Stimulated activated CD4-positive, alpha-beta T cell treated with anti-CD3 and anti-CD28 coated beads, Interleukin-2, amount 100 ng/mL, for 4 hours (primary cell): ENCODE data around the gene NANOS1.

ENCODE experiments used
- DNase-seq: peaks from one replicate; pipeline ENCODE4 v3.0.0-alpha.2; 2020; ENCODE audit warnings: low read depth

NANOS1 gene

DNA sequence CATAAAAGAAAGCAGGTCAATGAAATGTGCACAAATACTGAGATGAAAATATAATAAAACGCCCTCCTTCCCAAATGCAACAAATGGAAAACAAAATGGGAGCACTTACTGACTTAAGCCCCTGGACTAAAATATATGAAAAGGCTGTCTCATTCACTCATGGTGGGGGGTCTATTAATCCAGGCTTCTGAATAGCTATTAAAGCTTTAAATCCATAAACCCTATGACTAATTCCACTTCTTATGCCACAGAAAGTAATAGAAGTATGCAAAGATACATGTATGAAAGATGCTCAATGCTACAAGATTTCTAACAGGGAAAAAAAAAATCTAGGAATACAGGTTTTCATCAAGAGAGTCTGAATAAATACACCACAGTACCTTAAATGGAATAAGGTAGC lies 30.6 kb downstream of the NANOS1 start:
- no peak for DNase-seq

DNA sequence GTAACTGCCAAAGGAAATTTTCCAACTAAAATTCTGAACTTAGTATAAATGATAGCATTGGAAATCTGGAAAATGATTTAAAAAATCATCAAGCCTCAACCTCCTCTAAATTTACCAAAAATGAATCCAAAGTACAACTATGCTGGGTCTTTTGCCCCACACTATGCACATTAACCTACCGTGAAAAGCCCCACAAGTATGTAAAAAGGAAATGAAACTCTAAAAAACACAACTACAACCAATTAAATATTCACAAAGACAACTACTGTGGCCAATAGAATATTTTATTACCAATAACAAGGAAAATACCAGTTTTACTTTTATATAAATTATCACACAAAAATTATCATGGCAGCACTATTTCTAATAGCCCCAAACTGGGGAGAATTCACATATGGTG lies 31.8 kb downstream of the NANOS1 start:
- no peak for DNase-seq

DNA sequence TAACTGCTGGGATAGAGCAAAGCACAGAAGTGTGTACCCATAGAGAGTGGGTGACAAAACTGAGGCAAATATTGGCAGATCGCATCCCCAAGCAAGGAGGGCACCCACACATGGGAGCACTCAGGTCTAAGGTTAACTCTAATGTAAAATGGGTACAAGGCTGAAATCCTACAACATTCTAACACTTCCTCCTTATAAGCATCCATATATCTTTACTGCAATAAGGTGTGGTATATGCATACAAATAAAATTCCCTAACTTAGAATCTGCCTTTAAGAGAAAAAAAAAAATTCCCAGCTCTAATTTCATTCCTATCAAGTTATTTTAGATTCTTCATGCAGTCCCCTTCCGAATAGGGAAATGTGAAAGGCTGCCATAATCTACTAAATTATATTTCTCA lies 32.4 kb downstream of the NANOS1 start:
- no peak for DNase-seq

DNA sequence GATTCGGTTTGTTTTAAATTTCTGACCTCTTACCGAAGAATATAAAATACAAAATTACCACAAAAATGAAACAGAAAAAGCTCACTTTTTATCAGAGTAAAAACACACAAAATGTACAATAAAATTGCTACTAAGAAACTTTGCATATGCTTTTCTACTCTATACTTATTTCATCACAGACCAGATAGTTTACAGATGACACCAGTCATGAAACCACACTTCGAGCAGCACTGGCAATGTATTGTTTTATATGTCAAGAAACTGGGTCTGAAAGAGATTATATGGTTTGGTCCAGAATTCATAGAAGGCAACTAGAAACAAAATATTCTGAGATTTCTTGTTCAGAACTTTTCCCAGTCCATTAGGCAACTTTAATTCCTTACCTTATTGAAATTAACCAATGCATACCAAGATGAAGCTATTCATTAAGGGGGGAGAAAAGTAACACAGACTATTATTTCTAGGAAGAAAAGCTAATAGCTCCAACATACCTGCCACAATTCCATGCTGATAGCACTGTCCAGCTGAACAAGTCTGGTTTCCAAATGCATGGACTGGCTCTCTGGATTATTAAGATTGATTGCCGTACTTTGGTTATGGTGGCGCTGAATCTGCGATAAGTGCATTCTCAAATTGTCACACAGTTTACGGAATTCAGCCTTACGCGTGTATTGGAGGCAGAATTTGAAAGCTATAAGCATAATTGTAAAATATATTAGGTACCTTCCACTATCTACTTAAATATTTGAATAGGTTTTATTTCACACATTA lies 41.1 kb downstream of the NANOS1 start:
- DNase-seq = no peak

DNA sequence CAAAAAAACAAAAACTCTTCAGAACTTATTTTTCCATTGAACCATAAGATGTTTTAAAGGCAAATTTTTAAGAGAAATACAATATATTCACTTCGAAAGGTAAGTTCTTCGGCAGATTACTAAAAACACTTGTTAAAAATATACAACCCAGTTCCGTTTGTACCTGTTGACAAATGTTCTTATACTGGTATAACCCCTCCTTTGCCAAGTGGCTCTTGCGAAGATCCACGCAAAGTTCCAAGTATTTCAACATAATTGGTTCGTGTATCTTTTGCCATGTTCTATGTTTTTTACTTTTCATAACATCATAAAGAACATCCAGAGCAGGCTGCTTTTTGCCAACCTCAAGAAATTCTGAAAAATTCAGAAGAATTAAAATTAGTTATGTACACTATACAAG lies 44.1 kb downstream of the NANOS1 start:
- DNase-seq = no peak

DNA sequence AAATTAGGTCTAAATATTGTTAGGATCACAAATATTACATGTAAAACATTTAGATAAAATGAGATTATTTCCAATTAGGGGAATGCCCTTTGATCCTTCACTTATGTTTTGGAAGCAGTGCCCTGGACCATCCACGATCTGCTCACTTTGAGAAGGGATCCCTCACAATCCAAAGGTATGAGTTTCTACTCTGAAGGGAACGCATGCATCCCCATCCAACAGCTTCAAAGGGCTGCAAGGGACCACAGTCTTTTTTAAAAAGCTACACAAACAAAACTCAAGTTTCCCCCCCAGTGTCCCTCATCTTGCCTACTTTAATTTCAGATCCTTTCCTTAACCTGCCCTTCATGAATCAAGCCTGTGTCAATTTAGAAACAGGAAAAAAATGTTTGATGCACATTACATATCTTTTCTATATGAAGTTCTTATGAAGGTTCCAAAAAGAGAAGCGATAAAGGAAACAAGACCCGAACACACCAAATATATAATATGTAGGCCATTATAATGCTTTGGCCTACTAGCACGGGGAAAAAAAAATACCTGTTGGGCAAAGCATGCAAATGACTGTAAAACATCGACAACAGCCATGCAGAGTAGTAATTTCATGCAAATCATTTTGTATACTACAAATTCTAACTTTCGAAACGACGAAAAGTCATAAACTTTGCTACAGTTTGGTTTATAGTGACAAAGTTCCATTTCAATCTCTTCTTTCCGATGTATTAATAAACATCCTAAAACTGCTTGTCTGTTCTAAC lies 49.1 kb downstream of the NANOS1 start:
- no peak for DNase-seq

DNA sequence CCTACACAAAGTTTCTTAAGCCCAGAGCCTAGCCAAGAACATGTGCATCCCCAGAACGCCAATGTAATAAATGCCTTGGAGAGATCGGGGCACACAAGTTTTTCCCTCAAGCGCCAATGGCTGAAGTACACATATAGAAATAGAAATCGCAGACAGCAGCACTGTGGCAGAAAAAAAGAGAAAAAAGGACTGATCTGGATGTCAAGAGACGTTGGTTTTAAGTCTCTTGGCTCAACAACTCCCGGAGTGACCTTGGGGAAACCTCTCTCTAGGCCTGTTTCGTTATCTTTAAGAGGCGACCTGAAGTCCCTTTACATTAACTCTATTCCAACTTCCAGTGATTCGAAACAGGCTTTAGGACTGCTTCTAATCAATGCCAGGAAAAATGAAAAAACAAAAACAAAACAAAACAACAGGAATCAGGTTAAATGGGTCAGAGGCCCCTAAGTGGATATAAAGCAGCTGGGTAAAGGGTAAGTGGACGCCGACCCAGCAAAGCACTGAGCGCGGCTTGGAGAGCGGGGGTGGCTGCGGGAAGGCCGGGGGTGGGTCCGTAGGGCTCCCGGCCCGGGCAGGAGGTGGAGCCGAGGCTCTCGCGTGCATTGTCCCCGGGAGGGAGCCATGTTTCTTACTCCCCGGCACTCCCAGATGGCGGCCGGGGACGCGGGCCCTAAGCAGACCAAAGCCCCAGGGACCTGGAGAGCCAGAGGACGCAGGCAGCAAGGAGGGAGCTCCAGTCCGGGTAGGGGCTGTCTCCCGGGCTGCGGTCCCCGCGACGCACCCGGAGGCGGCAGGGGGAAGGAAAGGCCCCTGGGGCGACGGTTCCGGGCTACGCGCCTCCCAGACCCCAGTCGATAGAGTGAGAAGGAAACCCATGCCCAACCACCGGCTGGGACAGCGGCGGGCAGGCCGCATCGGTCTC lies 50.3 kb downstream of the NANOS1 start:
- DNase-seq = peak; percentile 55

DNA sequence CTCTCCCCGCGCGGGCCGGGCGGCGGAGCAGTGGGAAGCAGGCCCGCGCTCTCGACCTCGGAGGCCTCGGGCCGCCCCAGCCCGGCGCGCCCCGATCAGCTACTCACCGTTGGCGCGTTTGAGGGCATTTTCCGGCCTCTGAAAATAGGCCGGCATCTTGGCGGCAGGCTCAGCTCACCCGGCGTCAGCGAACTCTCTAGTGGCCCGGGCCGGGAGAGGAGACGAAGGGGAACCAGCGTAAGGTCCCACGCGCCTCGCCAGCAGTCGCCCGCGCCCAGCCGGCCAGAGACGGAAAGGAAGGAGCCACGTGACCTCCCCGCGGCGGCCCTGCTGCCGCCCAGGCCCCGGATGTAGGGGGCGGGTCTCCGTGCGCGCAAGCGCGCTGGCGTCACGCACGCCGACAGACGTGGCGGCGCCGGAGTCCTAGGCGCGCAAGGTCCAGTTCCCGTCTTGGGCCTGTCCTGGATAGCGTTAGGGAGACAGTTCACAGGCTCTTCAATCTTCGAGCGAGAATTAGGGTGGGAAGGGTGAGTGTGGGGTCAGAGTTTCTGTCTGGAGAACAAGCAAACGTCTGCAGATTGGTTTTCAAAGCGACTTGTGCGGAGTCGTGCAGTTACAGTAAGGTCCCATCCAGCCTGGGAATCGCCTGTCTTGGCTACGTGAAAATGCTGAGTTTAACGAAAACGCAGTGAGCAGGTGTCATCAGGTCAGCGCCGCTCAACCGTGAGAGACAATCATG lies 51.2 kb downstream of the NANOS1 start, which contains the start of gene EIF3A:
Gene EIF3A (minus strand): TSS at position 297 of the 739 bp plus-strand sequence. CDS start 141 bp downstream, at position 156.
- peak; percentile 84 for DNase-seq
